GM19397 (cell line): ENCODE measurements around the gene MROH2B.

Source experiments
- ATAC-seq: cut with Tn5 transposase; IDR thresholded peaks from one replicate; pipeline ENCODE4 v1.9.1; 2021; ENCODE audit warnings: mild to moderate bottlenecking, moderate library complexity; ENCODE audit not compliant: unreplicated experiment

Gene MROH2B

GRCh38 chr5:40976041-40976440 lies 95.1 kb downstream of the MROH2B start:
- ATAC-seq = no peak

GRCh38 chr5:40973364-40974004 lies 97.7 kb downstream of the MROH2B start:
- no peak for ATAC-seq

- no peak for ATAC-seq
Observed at GRCh38 chr5:40972434-40972833, 98.7 kb downstream of the MROH2B start.

GRCh38 chr5:40962207-40962955 lies 108.8 kb downstream of the MROH2B start:
- ATAC-seq = no peak

- no peak for ATAC-seq
Observed at GRCh38 chr5:40960037-40960436, 111.1 kb downstream of the MROH2B start.

GRCh38 chr5:40958811-40959210 lies 112.3 kb downstream of the MROH2B start:
- ATAC-seq = no peak

GRCh38 chr5:40957048-40957447 lies 114.1 kb downstream of the MROH2B start:
- no peak for ATAC-seq

GRCh38 chr5:40955313-40955712 lies 115.8 kb downstream of the MROH2B start:
- no peak for ATAC-seq
